GM21723 (cell line): ENCODE data around the gene TMEM38B.

Experiments used
- ATAC-seq: cut with Tn5 transposase; IDR thresholded peaks from one replicate; pipeline ENCODE4 v1.9.1; 2021; ENCODE audit warnings: mild to moderate bottlenecking, moderate library complexity; ENCODE audit not compliant: unreplicated experiment

TMEM38B gene, protein sequence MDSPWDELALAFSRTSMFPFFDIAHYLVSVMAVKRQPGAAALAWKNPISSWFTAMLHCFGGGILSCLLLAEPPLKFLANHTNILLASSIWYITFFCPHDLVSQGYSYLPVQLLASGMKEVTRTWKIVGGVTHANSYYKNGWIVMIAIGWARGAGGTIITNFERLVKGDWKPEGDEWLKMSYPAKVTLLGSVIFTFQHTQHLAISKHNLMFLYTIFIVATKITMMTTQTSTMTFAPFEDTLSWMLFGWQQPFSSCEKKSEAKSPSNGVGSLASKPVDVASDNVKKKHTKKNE

DNA sequence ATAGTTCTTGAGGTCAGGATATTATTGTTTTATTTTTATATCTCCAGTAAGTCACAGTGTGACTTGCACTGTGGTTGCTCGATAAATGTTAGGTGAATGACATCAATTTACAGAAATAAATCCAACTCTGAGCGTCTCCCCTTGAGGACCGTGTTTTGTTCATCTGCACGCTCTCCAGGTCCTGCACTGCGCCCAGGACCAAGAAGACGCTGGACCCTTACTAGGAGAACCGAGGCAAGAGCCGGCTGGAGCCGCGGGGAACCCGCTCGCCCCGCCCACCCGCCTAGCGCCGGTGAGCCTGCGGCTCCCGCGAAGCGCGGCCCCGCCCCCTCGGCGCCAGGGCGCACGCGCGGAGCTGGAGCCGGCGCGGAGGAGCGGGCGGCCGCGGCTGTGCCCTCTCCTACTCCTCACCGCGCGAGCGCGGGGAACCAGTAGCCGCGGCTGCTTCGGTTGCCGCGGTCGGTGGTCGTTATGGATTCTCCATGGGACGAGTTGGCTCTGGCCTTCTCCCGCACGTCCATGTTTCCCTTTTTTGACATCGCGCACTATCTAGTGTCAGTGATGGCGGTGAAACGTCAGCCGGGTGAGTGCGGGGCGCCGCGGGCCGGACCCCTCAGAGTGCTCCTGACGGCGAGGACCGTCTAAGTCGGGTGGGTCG lies at the start of gene TMEM38B:
TMEM38B (plus strand) TSS at position 352 of the 658 bp plus-strand sequence; CDS start at position 472, 120 bp downstream.
- peak; percentile 72 for ATAC-seq

DNA sequence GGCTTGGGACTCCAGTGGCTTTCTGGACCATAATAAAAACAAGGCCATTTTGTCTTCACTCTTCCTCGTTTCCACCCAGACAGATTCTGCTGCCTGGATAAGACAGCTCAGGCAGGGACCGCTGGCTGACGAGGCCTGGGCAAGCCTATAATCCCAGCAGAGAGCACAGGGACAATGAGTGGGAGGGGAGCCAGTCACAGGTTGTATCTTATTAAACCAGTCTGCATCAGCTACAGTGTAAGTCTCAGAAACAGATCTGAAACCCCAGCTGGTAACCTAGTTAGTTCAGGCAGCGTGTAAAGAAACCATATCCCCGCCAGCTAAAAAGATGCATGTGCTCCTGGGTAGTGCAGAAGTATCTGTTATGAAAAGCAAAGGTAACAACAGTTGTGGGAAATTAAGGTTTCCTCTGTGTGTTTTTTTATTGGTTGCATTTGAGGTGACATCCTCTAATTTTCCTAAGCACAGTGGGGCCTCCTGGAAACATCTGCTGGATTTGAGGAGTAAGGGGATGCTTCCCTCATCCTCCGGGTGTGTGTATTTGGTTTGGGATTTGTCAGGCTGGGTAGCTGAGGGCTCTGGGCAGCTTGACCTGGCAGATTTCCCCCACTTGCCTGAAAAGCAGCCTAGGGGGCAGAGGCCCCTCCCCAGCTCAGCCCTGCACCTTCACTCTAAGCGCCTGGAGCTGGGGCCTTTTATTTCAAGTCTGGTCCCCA lies 47.3 kb upstream of the TMEM38B start:
- ATAC-seq, result no peak

DNA sequence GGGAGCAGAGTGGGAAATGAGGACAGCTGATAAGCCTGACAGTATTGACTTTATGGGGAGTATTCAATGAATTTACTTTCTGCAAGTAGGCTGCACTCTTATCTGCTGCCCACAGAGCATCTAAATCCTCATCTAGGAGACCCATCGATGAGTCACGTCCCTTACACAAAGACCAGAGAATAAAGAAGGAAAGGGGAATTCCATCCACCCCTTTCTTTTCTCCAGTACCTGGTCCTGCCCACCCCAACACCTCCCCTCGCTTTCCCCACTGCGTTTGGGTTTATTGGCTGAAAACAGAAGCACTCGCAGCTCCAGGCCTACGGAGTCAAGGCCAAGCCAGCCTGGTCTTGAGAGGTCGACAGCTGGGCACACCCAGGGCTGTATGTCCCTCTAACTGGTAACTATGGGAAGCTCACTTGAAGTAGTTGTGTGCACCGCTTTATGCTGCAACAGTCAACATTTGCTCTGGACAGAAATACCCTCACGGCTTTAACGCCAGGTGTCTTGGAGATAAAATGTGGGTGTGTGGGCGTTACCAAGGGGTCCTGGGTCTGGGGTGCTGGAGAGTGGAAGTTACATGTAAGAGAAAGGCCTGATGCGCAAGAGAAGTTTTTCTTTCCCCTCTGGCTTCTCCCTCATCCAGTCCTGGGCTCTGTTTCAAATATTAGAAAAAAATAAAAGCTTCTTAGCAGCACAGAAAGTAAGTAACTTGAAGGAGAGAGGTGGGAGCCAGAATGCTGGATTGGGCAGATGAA lies 46.6 kb upstream of the TMEM38B start:
- no peak for ATAC-seq

GRCh38 chr9:105651806-105652205 lies 42.5 kb upstream of the TMEM38B start:
- no peak for ATAC-seq

DNA sequence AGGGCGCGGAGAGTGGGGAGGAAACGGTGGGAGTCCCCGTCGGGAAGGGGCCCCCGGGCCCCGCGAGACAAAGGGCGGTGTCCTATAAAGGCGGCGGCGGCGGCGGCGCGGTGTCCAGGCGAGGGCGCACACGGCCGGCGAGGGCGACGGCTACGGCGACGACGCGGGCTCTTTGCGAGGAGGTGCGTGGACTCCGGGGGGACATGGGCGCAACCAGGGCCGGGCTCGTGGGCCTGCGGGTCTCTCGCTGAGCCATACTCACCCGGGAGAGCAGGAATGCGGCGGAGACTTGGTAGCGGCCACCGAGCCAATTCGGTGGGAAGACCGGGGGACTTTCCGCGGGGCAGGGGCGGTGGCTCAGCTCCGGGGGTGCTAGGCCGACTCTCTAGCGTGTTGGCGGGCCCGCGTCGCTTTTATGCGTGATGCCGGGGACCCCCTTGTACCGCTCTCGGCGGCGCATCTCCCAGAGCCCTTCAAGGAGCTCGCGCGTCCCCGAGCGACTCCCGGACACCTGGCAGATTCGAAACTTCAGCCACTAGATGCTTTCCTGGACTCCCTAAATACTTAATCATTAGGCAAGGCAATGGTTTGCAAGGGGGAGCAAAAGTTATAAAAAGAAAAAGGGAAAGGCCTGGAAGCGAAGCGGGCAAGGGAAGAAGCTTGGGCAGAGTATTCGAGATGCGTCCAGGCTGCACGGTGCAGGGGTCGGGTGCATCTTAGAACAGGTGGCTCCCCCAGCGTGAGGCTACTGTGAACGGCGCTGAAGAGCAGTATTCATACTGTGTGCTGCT lies 38.0 kb upstream of the TMEM38B start:
- peak; percentile 75 for ATAC-seq

GRCh38 chr9:105658351-105658750 lies 36.0 kb upstream of the TMEM38B start:
- no peak for ATAC-seq

DNA sequence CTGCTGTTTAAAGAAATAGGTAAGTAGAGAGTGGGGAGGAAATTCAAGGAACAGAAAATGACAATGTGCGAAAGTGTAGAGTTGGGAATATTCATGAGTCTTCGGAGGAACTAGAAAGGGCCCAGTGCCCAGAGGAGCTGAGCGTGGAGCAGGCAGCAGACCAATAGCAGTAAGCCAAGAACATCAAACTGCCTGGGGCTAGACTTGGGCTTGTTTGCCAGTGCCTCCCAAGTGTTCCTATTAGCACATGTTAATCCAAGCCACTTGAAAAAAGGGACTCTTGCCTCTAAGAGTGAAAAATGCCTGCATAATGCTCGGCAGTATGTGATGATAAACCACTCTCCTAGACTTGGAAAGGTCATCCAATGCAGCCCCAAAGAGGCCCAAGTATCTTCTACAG lies 33.3 kb upstream of the TMEM38B start:
- ATAC-seq, result no peak

GRCh38 chr9:105662184-105663104 lies 31.9 kb upstream of the TMEM38B start, which contains the start of gene TAL2:
TSS of gene TAL2 (plus strand) at chr9:105662457. CDS start at chr9:105662497, 40 bp downstream.
- peak; percentile 89 for ATAC-seq

- no peak for ATAC-seq
Measured at GRCh38 chr9:105663914-105664313, 30.4 kb upstream of the TMEM38B start.

DNA sequence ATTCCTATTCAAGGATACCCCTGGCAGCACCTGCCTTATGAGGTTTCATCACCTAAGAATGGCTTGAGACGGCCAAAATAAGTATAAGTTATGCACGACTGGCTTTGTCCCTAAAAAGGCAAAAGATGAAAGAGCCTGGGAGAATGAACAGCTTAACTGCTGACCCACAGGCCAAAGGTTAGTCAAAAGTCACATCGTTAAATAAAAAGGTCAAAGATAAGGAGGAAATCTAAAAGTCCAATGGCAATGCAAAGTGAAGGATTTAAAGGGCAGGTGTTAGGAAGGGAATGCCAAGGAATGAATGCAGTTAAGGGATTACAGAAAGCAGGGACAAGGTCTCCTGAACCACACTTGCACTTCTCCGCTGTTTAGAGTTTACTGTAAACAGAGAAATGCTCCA lies 26.5 kb upstream of the TMEM38B start:
- no peak for ATAC-seq

DNA sequence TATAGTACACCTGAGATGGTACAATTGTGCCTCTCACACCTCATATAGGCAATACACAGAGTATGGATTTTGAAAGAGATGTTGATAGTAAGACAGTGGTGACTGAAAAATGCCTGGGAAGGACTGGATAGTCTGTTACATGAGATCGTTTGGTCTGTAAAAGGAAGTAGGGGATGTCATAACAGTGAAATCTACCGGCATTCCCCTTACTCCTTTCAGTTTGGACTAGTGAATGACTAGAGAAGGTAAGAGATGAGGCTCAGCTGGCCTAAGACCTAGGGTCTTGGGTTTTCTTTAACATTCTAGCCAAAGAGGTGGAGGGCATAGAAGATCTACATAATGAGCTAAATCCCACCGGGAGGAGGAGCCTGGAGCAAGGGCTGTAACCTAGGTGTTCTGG lies 24.0 kb upstream of the TMEM38B start:
- no peak for ATAC-seq

DNA sequence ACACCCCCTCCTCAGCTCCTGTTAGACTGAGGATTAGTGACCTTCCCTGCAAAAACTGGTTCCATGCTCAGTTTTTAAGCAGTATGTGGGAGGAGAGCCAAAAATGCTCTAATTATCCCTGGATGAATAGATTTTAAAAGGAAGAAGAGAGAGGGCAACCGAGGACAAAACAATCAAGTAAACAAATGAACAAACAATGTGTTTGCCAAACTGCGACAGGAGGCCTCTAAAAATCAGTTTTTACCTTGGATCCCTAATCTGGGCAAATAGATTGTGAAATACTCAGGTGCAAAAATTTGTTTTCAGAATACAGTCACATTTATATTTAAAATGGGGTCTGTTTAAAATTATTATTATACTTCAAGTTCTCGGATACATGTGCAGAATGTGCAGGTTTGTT lies 23.6 kb upstream of the TMEM38B start:
- no peak for ATAC-seq

GRCh38 chr9:105672711-105673234 lies 21.6 kb upstream of the TMEM38B start:
- no peak for ATAC-seq

DNA sequence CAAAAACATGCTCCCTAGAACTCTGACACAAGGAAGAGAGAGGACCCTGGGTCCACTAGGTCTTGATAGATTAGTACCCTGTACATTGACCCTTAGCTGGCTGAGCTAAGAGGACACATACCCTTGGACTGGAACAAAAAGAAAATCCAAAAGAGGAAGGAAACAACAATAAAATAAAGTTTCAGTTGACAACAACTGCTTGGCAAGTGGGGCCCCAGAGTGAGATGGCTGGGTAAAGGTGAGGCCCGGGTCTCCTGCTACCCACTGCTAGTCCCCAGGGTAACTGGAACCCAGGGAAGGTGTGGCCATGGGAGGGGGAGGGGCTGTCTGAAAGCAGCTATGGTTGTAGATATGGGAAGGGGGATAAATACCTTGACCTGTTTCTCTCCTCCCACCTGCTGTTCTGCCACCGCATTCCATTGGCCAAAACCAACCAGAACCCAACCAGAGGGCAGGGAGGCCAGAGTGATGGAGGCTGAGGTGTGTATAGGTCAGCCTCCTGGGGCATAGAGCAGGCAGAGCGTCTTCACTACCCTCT lies 20.4 kb upstream of the TMEM38B start:
- ATAC-seq, result no peak

GRCh38 chr9:105676351-105676923 lies 17.9 kb upstream of the TMEM38B start:
- no peak for ATAC-seq

DNA sequence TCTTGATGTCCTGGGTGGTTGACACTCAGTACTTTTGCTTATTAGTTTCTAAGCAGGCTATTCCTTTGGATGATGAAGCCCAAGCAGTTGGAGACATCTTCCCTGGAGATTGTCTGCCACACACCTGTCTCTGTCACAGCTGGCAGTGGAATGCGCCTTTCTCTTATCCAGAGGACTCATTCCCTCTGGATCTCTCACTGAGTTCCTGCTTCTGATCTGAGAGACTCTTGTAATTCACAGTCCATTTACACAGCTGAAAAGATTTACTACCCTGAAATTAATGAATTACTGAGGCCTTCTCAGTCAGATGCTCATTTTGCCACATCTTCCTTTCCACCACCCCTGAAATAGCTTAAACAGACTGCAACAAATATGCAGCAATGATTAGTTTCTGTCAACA lies 16.2 kb upstream of the TMEM38B start:
- no peak for ATAC-seq

- no peak for ATAC-seq
Measured at GRCh38 chr9:105678781-105679180, 15.6 kb upstream of the TMEM38B start.

GRCh38 chr9:105679257-105680022 lies 14.9 kb upstream of the TMEM38B start:
- no peak for ATAC-seq
